IMR-90 (cell line): ENCODE measurements around the gene AIFM2. TPM values are rescaled to one million over a fixed set of nuclear protein-coding genes. Genes with fewer than 3 reads are reported as not detected.

Source experiments
- ATAC-seq: fragments of 200-7000 bp; cut with Tn5 transposase; 2 replicates; pipeline ENCODE4 v1.9.1; 2020; ENCODE audit warnings: low read depth, mild to moderate bottlenecking, moderate library complexity
- BruUV-seq: library from RNA; stranded (reverse); fragments of 400-500 nt; replicated peaks from 2 replicates; lab custom pipeline; 2021; lab: Mats Ljungman, UMichigan
- CTCF ChIA-PET: fragments of 300-600 bp; formaldehyde crosslinking; extraction: SDS; loops from one replicate; lab custom pipeline; 2021; ENCODE audit warnings: antibody characterized with exemption; lab: Yijun Ruan, JAX
- POLR2A ChIA-PET: fragments of 300-600 bp; sonication (Branson Sonifier 250); formaldehyde crosslinking; loops from one replicate; lab custom pipeline; 2022; ENCODE audit warnings: antibody characterized with exemption; ENCODE audit not compliant: unreplicated experiment; lab: Charles Lee
- DNase-seq: peaks from one replicate; pipeline ENCODE4 v3.0.0; 2013
- H2AFZ ChIP-seq: replicated peaks from 2 replicates; pipeline ENCODE3; 2013; ENCODE audit warnings: low read length, mild to moderate bottlenecking; ENCODE audit not compliant: poor library complexity
- H2AK5ac ChIP-seq: 2 replicates; pipeline ENCODE4 v1.6.1; 2013; ENCODE audit warnings: low read depth, low read length, inconsistent platforms
- H2AK9ac ChIP-seq: replicated peaks from 2 replicates; pipeline ENCODE3; 2013; ENCODE audit warnings: mild to moderate bottlenecking, low read depth, low read length, moderate library complexity; ENCODE audit not compliant: poor library complexity
- H2BK120ac ChIP-seq: 2 replicates; pipeline ENCODE4 v1.6.1; 2013; ENCODE audit warnings: low read depth, low read length, inconsistent platforms
- H2BK15ac ChIP-seq: 3 replicates; pipeline ENCODE4 v1.6.1; 2013; ENCODE audit warnings: low read depth, low read length, inconsistent platforms
- H2BK20ac ChIP-seq: 2 replicates; pipeline ENCODE4 v1.6.1; 2013; ENCODE audit warnings: low read depth, mild to moderate bottlenecking, inconsistent platforms, low read length, moderate library complexity
- H2BK5ac ChIP-seq: 2 replicates; pipeline ENCODE4 v1.6.1; 2013; ENCODE audit warnings: mild to moderate bottlenecking, low read depth, low read length, inconsistent platforms; ENCODE audit not compliant: poor library complexity, severe bottlenecking
- H3K14ac ChIP-seq: replicated peaks from 2 replicates; pipeline ENCODE4 v1.6.1; 2013; ENCODE audit warnings: low read depth, low read length, inconsistent platforms
- H3K18ac ChIP-seq: 2 replicates; pipeline ENCODE4 v1.6.1; 2013; ENCODE audit warnings: low read depth, low read length, control low read depth
- H3K23ac ChIP-seq: 2 replicates; pipeline ENCODE4 v1.6.1; 2013; ENCODE audit warnings: low read depth, low read length, inconsistent platforms
- H3K27ac ChIP-seq: 2 replicates; pipeline ENCODE4 v1.5.1; 2013; ENCODE audit warnings: mild to moderate bottlenecking, control low read depth, low read length; ENCODE audit not compliant: insufficient read depth
- H3K27me3 ChIP-seq: 2 replicates; pipeline ENCODE4 v1.6.1; 2013; ENCODE audit warnings: low read length; ENCODE audit not compliant: control insufficient read depth, insufficient read depth
- H3K36me3 ChIP-seq: 2 replicates; pipeline ENCODE4 v1.6.1; 2013; ENCODE audit warnings: low read length, mixed read lengths; ENCODE audit not compliant: control insufficient read depth, insufficient read depth
- H3K4ac ChIP-seq: 2 replicates; pipeline ENCODE4 v1.6.1; 2013; ENCODE audit warnings: low read depth, low read length, inconsistent platforms
- H3K4me1 ChIP-seq: 2 replicates; pipeline ENCODE4 v1.6.1; 2013; ENCODE audit warnings: low read length, mixed read lengths; ENCODE audit not compliant: control insufficient read depth, insufficient read depth
- H3K4me2 ChIP-seq: 2 replicates; pipeline ENCODE4 v1.6.1; 2013; ENCODE audit warnings: low read depth, mild to moderate bottlenecking, control low read depth, low read length, moderate library complexity
- H3K4me3 ChIP-seq: 2 replicates; pipeline ENCODE4 v1.5.1; 2013; ENCODE audit warnings: low read depth, mild to moderate bottlenecking, control low read depth, low read length, moderate library complexity; ENCODE audit not compliant: insufficient read depth
- H3K56ac ChIP-seq: 2 replicates; pipeline ENCODE4 v1.6.1; 2013; ENCODE audit warnings: low read length, inconsistent platforms; ENCODE audit not compliant: insufficient read depth; ENCODE audit errors: extremely low read depth
- H3K79me1 ChIP-seq, 2 experiments: 2 replicates each; pipeline ENCODE4 v1.6.1; 2013; ENCODE audit warnings: low read length in 2 of 2, inconsistent platforms in 1 of 2, low read depth in 1 of 2
- H3K9ac ChIP-seq: 2 replicates; pipeline ENCODE4 v1.6.1; 2013; ENCODE audit warnings: low read depth, low read length, control low read depth
- H3K9me1 ChIP-seq: 2 replicates; pipeline ENCODE4 v1.6.1; 2013; ENCODE audit warnings: low read length, inconsistent platforms; ENCODE audit not compliant: insufficient read depth
- H3K9me3 ChIP-seq: 2 replicates; pipeline ENCODE4 v1.6.1; 2013; ENCODE audit warnings: low read length; ENCODE audit not compliant: control insufficient read depth, insufficient read depth
- H4K20me1 ChIP-seq: 2 replicates; pipeline ENCODE4 v1.6.1; 2013; ENCODE audit warnings: low read length, inconsistent platforms; ENCODE audit not compliant: insufficient read depth
- H4K5ac ChIP-seq: 2 replicates; pipeline ENCODE4 v1.6.1; 2013; ENCODE audit warnings: mild to moderate bottlenecking, low read depth, low read length, control low read depth
- H4K8ac ChIP-seq, 2 experiments: 2 replicates each; pipeline ENCODE4 v1.6.1; 2013; ENCODE audit warnings: low read depth in 2 of 2, low read length in 2 of 2, control low read depth in 1 of 2, inconsistent platforms in 1 of 2
- H4K91ac ChIP-seq: 2 replicates; pipeline ENCODE4 v1.6.1; 2013; ENCODE audit warnings: low read depth, low read length, inconsistent platforms; ENCODE audit not compliant: insufficient read depth
- BHLHE40 ChIP-seq: fragments of 150-350 bp; IDR thresholded peaks from 2 replicates; pipeline ENCODE4 v1.6.1; 2016; ENCODE audit warnings: mild to moderate bottlenecking, low read depth, low read length
- CHD1 ChIP-seq: IDR thresholded peaks from 2 replicates; pipeline ENCODE4 v1.6.1; 2012; ENCODE audit warnings: low read depth, low read length, improper control_type of control experiment
- CTCF ChIP-seq: conservative IDR thresholded peaks from 2 replicates; pipeline ENCODE4 v1.5.1; 2012; ENCODE audit warnings: mild to moderate bottlenecking, low read depth, low read length, improper control_type of control experiment
- ELK1 ChIP-seq: fragments of 150-350 bp; IDR thresholded peaks from 2 replicates; pipeline ENCODE4 v1.6.1; 2016; ENCODE audit warnings: low read depth, mild to moderate bottlenecking, low read length, moderate library complexity, borderline replicate concordance
- FOS ChIP-seq: fragments of 150-350 bp; IDR thresholded peaks from 2 replicates; pipeline ENCODE4 v1.6.1; 2016; ENCODE audit warnings: low read depth, low read length
- MAFK ChIP-seq: IDR thresholded peaks from 2 replicates; pipeline ENCODE4 v1.6.1; 2012; ENCODE audit warnings: low read depth, low read length, improper control_type of control experiment
- MAZ ChIP-seq: IDR thresholded peaks from 2 replicates; pipeline ENCODE4 v1.6.1; 2012; ENCODE audit warnings: low read depth, mild to moderate bottlenecking, low read length, improper control_type of control experiment, moderate library complexity, borderline replicate concordance
- MXI1 ChIP-seq: IDR thresholded peaks from 2 replicates; pipeline ENCODE4 v1.6.1; 2012; ENCODE audit warnings: low read depth, mild to moderate bottlenecking, low read length, moderate library complexity, borderline replicate concordance
- NFE2L2 ChIP-seq: fragments of 150-350 bp; IDR thresholded peaks from 2 replicates; pipeline ENCODE4 v1.6.1; 2016; ENCODE audit warnings: low read depth, mild to moderate bottlenecking, low read length
- POLR2A ChIP-seq: IDR thresholded peaks from 2 replicates; pipeline ENCODE4 v1.6.1; 2012; ENCODE audit warnings: mild to moderate bottlenecking, low read depth, low read length
- RAD21 ChIP-seq: IDR thresholded peaks from 2 replicates; pipeline ENCODE4 v1.6.1; 2012; ENCODE audit warnings: low read length, improper control_type of control experiment
- RFX5 ChIP-seq: IDR thresholded peaks from 2 replicates; pipeline ENCODE4 v1.8.0; 2012; ENCODE audit warnings: low read depth, mild to moderate bottlenecking, low read length, moderate library complexity
- SMC3 ChIP-seq: fragments of 150-350 bp; IDR thresholded peaks from 2 replicates; pipeline ENCODE4 v1.6.1; 2016; ENCODE audit warnings: low read depth, mild to moderate bottlenecking, antibody characterized with exemption, low read length, moderate library complexity
- WGBS, 2 experiments: methylation state at CpG; one replicate each; pipeline versions ENCODE4 v1.1.5 to v1.1.7; 2013; ENCODE audit warnings: missing lambda C conversion rate in 2 of 2; ENCODE audit not compliant: insufficient read length in 1 of 2; ENCODE audit errors: extremely low coverage in 2 of 2; 5-methylcytosine and 5-hydroxymethylcytosine counted together
- dilution Hi-C: fragments of 300-500 bp; cut with HindIII; formaldehyde crosslinking; loops from one replicate; pipeline ENCODE4 v1.14.3; 2018; ENCODE audit warnings: low sequenced_read_pairs; ENCODE audit not compliant: unreplicated experiment
- in situ Hi-C: fragments of 300-500 bp; cut with MboI; formaldehyde crosslinking; loops from 3 replicates; pipeline ENCODE4 v1.14.3; 2019; ENCODE audit warnings: low sequenced_read_pairs, inconsistent platforms, mixed read lengths
- intact Hi-C: fragments of 100-400 bp; cut with micrococcal nuclease; formaldehyde crosslinking; loops from 2 replicates; pipeline ENCODE4 v1.10.0; 2022
- polyA plus RNA-seq, 3 experiments: library from polyadenylated mRNA; depleted of rRNA; stranded (reverse); fragments of >200 nt; gene quantifications; 2 replicates each; pipeline ENCODE4 v1.2.3, GENCODE V29; 2012; ENCODE audit warnings: low replicate concordance in 1 of 3
- total RNA-seq: library from RNA; depleted of rRNA; stranded (reverse); fragments of >200 nt; gene quantifications from 2 replicates; pipeline ENCODE4 v1.2.3, GENCODE V29; 2012

Gene AIFM2
- total and polyA plus RNA-seq, 2 of the 4 experiments (the other 2 are of a cell fraction): 2.0 to 4.6 TPM

GRCh38 chr10:70164163-70164562, 31.5 kb upstream of the AIFM2 start:
- no peak overlapping the region for H3K4ac ChIP-seq
- in situ Hi-C loops: no loop called here
- DNase-seq (no peak), ATAC-seq (no peak)
- no peak overlapping the region for H4K5ac ChIP-seq
- H3K36me3 ChIP-seq: peaks cover 19% of the 10 kb centered on the region
- peak overlapping the region; percentile 49; the same call in 1 of the 2 replicates for H3K23ac ChIP-seq
- H2AK5ac ChIP-seq: no peak overlapping the region
- H4K8ac ChIP-seq: no peak overlapping the region
- intact Hi-C loops: no loop called here
- H3K9me1 ChIP-seq: peaks cover 12% of the 10 kb centered on the region
- H4K20me1 ChIP-seq: peaks cover 90% of the 10 kb centered on the region
- H2AFZ ChIP-seq: no peak overlapping the region
- peaks cover 14% of the 10 kb centered on the region for H3K4me1 ChIP-seq
- no peak for TF ChIP-seq RAD21
- TF ChIP-seq POLR2A: no peak
- TF ChIP-seq SMC3: no peak
- TF ChIP-seq NFE2L2: no peak
- TF ChIP-seq MAFK: no peak
- no peak for TF ChIP-seq BHLHE40
- no peak for TF ChIP-seq CTCF
- no peak for TF ChIP-seq FOS
- TF ChIP-seq RFX5: no peak
- no peak for TF ChIP-seq MXI1
- TF ChIP-seq CHD1: no peak
- no peak for TF ChIP-seq MAZ
- no peak for TF ChIP-seq ELK1
- H3K27ac ChIP-seq: no peak overlapping the region
- no peak overlapping the region for H2BK20ac ChIP-seq
- H3K18ac ChIP-seq: no peak overlapping the region
- H3K4me3 ChIP-seq: no peak overlapping the region
- H3K79me1 ChIP-seq: peaks cover 12 to 61% of the 10 kb centered on the region in 2 experiments; a peak in 3 of 4 replicates
- H2BK120ac ChIP-seq: no peak overlapping the region
- no peak overlapping the region for H3K9ac ChIP-seq
- no peak overlapping the region for H2BK5ac ChIP-seq
- dilution Hi-C loops: no loop called here
- no peak overlapping the region for H2AK9ac ChIP-seq
- no peak overlapping the region for H3K56ac ChIP-seq
- no peak overlapping the region for H3K4me2 ChIP-seq
- H3K14ac ChIP-seq: no peak overlapping the region
- POLR2A ChIA-PET: no interaction called here
- no peaks in the 10 kb centered on the region for H3K27me3 ChIP-seq
- no TSS peak for BruUV-seq
- WGBS, 2 experiments: no CpG with 5 or more reads among the region's 3 CpGs
- no peak overlapping the region for H4K91ac ChIP-seq
- CTCF ChIA-PET: no interaction called here
- no peak overlapping the region for H2BK15ac ChIP-seq
- H3K9me3 ChIP-seq: no peaks in the 10 kb centered on the region
